Heart left ventricle (tissue), 13 donors: ENCODE data around the gene SLC2A8.

ENCODE experiments used
- POLR2A ChIP-seq, 2 donors: fragments of 450-650 bp; IDR thresholded peaks; one replicate each; pipeline ENCODE4 v1.6.1; 2017; ENCODE audit warnings: antibody characterized with exemption in 2 of 2, mild to moderate bottlenecking in 2 of 2, moderate library complexity in 2 of 2
- TF ChIP-seq, protein P1 (sequence below), 12 donors: fragments of 200-600 bp; sonication (generic) in 4 of 12; IDR thresholded peaks; one replicate each; pipeline versions ENCODE4 v1.5.0 to v1.8.0; 2018 to 2022; ENCODE audit warnings: antibody characterized with exemption in 12 of 12, mild to moderate bottlenecking in 5 of 12
- donor health status: ischemic (EF 13 %, LVEDD 7.1; RV severe dilation, severe dysfunction).
- donor health status: DM: no; HTN: yes; CAD: no.
- donor health status: DM: no; HTN: no; CAD: no.
- donor health status: ischemic (EF 25% LVEDD 6.9; RV normal size, moderate dysfunction).
- donor health status: ischemic (EF 25% LVEDD 5.7; RV mildly dilated, moderate dysfunction).
- donor health status: ischemic (EF 35%, LVEDD 5.7; RV mildly dilated, moderate dysfunction).
- donor health status: nonischemic (EF 11% LVEDD 7.7; RV severe dilation, severe dysfunction).
- donor health status: DM: yes; HTN: yes; CAD: no.
- donor health status: PGD.
- donor health status: ischemic (EF 29% LVEDD 5.4; RV normal size, mild dysfunction).
- donor health status: nonischemic (EF 23%, LVEDD 6.1; RV moderate dilation, normal function).

- TF ChIP-seq, protein P1, sequence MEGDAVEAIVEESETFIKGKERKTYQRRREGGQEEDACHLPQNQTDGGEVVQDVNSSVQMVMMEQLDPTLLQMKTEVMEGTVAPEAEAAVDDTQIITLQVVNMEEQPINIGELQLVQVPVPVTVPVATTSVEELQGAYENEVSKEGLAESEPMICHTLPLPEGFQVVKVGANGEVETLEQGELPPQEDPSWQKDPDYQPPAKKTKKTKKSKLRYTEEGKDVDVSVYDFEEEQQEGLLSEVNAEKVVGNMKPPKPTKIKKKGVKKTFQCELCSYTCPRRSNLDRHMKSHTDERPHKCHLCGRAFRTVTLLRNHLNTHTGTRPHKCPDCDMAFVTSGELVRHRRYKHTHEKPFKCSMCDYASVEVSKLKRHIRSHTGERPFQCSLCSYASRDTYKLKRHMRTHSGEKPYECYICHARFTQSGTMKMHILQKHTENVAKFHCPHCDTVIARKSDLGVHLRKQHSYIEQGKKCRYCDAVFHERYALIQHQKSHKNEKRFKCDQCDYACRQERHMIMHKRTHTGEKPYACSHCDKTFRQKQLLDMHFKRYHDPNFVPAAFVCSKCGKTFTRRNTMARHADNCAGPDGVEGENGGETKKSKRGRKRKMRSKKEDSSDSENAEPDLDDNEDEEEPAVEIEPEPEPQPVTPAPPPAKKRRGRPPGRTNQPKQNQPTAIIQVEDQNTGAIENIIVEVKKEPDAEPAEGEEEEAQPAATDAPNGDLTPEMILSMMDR (IDR thresholded peaks at IDR 0.05): no peak
- no peak for TF ChIP-seq POLR2A (IDR thresholded peaks at IDR 0.05)
These were observed 10.5 kb downstream of the SLC2A8 start for GRCh38 chr9:127407492-127407843.
